Heart left ventricle (tissue), 16 donors: ENCODE results near the gene LNPEP. TPM values are rescaled to one million over a fixed set of nuclear protein-coding genes. Genes with fewer than 3 reads are reported as not detected.

ENCODE experiments used
- ATAC-seq, 4 donors: fragments of 200-7000 bp; cut with Tn5 transposase; one replicate each; pipeline ENCODE4 v1.9.1; 2020 to 2022; ENCODE audit warnings: moderate library complexity in 4 of 4, mild to moderate bottlenecking in 3 of 4, moderate number of reproducible peaks in 1 of 4
- DNase-seq, 5 donors: peaks; one replicate each; pipeline ENCODE4 v3.0.0-alpha.2; 2020
- H3K27ac ChIP-seq, 12 donors: fragments of 200-600 bp; sonication (generic) in 4 of 12; one replicate each; pipeline versions ENCODE4 v1.5.0 to v1.8.0; 2016 to 2022; ENCODE audit warnings: mild to moderate bottlenecking in 2 of 12
- H3K27me3 ChIP-seq, 9 donors: fragments of 200-600 bp; sonication (generic) in 2 of 9; one replicate each; pipeline versions ENCODE4 v1.5.1 to v1.8.0; 2016 to 2022; ENCODE audit warnings: mild to moderate bottlenecking in 3 of 9
- H3K36me3 ChIP-seq, 9 donors: fragments of 200-600 bp; sonication (generic) in 2 of 9; one replicate each; pipeline versions ENCODE4 v1.5.0 to v1.8.0; 2018 to 2022; ENCODE audit warnings: mild to moderate bottlenecking in 2 of 9
- H3K4me1 ChIP-seq, 12 donors: fragments of 200-600 bp; sonication (generic) in 4 of 12; one replicate each; pipeline versions ENCODE4 v1.5.0 to v1.8.0; 2016 to 2022; ENCODE audit warnings: mild to moderate bottlenecking in 3 of 12
- H3K4me3 ChIP-seq, 12 donors: fragments of 200-600 bp; sonication (generic) in 4 of 12; one replicate each; pipeline versions ENCODE4 v1.5.0 to v1.8.0; 2017 to 2022; ENCODE audit warnings: mild to moderate bottlenecking in 9 of 12, moderate library complexity in 4 of 12
- H3K9me3 ChIP-seq, 12 donors: fragments of 200-600 bp; sonication (generic) in 4 of 12; one replicate each; pipeline versions ENCODE4 v1.5.0 to v1.8.0; 2016 to 2022; ENCODE audit warnings: mild to moderate bottlenecking in 1 of 12
- CTCF ChIP-seq, 12 donors: fragments of 200-600 bp; sonication (generic) in 4 of 12; IDR thresholded peaks; one replicate each; pipeline versions ENCODE4 v1.5.0 to v1.8.0; 2018 to 2022; ENCODE audit warnings: antibody characterized with exemption in 12 of 12, mild to moderate bottlenecking in 5 of 12
- POLR2A ChIP-seq, 2 donors: fragments of 450-650 bp; IDR thresholded peaks; one replicate each; pipeline ENCODE4 v1.6.1; 2017; ENCODE audit warnings: antibody characterized with exemption in 2 of 2, mild to moderate bottlenecking in 2 of 2, moderate library complexity in 2 of 2
- WGBS, 4 donors: extraction: QIAGEN DNeasy Blood & Tissue Kit in 2 of 4; methylation state at CpG; one replicate each; pipeline versions ENCODE4 v1.1.5 to v1.1.7; 2013 to 2018; 5-methylcytosine and 5-hydroxymethylcytosine counted together
- intact Hi-C, 10 donors: fragments of 100-400 bp; cut with DNase I; formaldehyde crosslinking; loops; one replicate each; pipeline versions ENCODE4 v1.11.1 to v1.14.2; 2022
- polyA plus RNA-seq, 2 donors: library from polyadenylated mRNA; stranded (reverse); fragments of 200-250 nt; gene quantifications; one replicate each; pipeline ENCODE4 v1.2.3, GENCODE V29; 2013
- total RNA-seq, 9 donors: library from RNA; depleted of rRNA in 2 of 9; stranded (reverse); fragments of >200 nt in 2 of 9; fragmentation: NEBNext Ultra II Directional in 3 of 9; extraction: Animal tissue kit (Norgen Biotek cat#: 25700) in 3 of 9; gene quantifications; one replicate each; pipeline versions ENCODE4 v1.1.0 to v1.2.4, GENCODE V29; 2016 to 2023
- donor health status: ischemic (EF 13 %, LVEDD 7.1; RV severe dilation, severe dysfunction).
- donor health status: healthy with polysubstance abuse.
- donor health status: DM: no; HTN: yes; CAD: no.
- donor health status: DM: no; HTN: no; CAD: no.
- donor health status: ischemic (EF 25% LVEDD 6.9; RV normal size, moderate dysfunction).
- donor health status: ischemic (EF 25% LVEDD 5.7; RV mildly dilated, moderate dysfunction).
- donor health status: healthy.
- donor health status: DM: yes; HTN: yes; CAD: no.
- donor health status: ischemic (EF 35%, LVEDD 5.7; RV mildly dilated, moderate dysfunction).
- donor health status: nonischemic (EF 11% LVEDD 7.7; RV severe dilation, severe dysfunction).
- donor health status: DM: yes; HTN: yes; CAD: no.
- donor health status: PGD.
- donor health status: ischemic (EF 29% LVEDD 5.4; RV normal size, mild dysfunction).
- donor health status: nonischemic (EF 23%, LVEDD 6.1; RV moderate dilation, normal function).

The LNPEP gene
- total and polyA plus RNA-seq, 11 donors, result 8.6 to 82.2 (median 53.1) TPM

DNA sequence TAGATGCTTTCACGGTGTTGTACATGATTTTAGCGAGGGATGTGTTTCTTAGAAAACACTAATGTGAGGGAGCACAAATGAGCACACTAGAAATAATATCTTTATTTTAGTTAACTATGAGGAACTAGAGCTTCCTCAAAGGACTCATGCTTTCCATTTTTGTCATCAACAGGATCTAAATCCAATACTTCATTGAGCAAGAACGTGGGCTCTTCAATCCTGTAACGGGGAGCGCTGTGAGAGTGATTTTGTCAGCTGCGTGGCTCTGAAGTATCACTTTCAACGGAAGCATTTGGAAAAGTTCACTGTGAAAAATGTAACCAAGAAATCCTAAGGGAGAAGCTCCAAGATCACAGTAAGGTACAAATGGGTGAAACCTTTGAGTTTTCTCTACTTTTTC lies 113.3 kb downstream of the LNPEP start:
- TF ChIP-seq CTCF (IDR thresholded peaks at IDR 0.05), result no peak
- no peak for TF ChIP-seq POLR2A (IDR thresholded peaks at IDR 0.05)
- peaks cover 0 to 7% (median 0%) of the 10 kb centered on the region in 12 donors for H3K9me3 ChIP-seq
- DNase-seq, result no peak
- H3K36me3 ChIP-seq, result no peaks in the 10 kb centered on the region
- peaks cover 0 to 5% (median 0%) of the 10 kb centered on the region in 12 donors for H3K4me1 ChIP-seq
- no peak overlapping the region for H3K27ac ChIP-seq
- 80 to 89% (median 84%) methylated on average over 7 of the region's 7 CpGs for WGBS, 4 donors
- no peak for ATAC-seq
- H3K4me3 ChIP-seq, result no peak overlapping the region
- no peaks in the 10 kb centered on the region for H3K27me3 ChIP-seq
- intact Hi-C loops, result loop anchor here in 6 of 10 donors (5.0 to 10.0 kb wide), 2 partner anchors 93 to 96 kb away; partner anchors contain the start of gene LIX1 (in 6 of the 6)

GRCh38 chr5:97056263-97056662 lies 120.4 kb downstream of the LNPEP start:
- WGBS, 4 donors, result 93 to 96% (median 95%) methylated on average over 1 of the region's 1 CpG

DNA sequence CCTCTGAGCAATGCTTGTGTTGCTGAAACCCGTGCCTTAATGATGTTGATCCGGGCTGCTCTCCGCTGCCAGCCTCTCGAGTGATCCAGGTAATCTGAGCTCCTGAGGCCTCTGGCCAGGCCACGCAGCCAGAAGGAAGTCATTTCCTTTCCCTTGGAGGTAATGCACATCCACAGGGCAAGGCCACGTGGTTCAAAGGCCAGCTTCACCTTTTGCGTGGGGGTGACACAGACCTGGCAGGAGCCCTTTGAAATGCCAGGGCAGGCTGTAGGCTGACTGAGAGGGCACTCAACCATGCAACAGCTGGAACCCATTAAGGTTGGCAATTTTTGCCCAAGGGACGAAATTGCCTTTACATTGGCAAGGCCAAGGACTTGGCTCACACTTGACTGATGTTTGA lies 126.2 kb downstream of the LNPEP start:
- no peak for ATAC-seq
- H3K9me3 ChIP-seq, result peaks cover 0 to 22% (median 0%) of the 10 kb centered on the region in 12 donors
- TF ChIP-seq POLR2A (IDR thresholded peaks at IDR 0.05), result no peak
- TF ChIP-seq CTCF (IDR thresholded peaks at IDR 0.05), result no peak
- DNase-seq, result no peak
- H3K4me1 ChIP-seq, result no peaks in the 10 kb centered on the region
- no peak overlapping the region for H3K4me3 ChIP-seq
- no peak overlapping the region for H3K27ac ChIP-seq
- no peaks in the 10 kb centered on the region for H3K27me3 ChIP-seq
- H3K36me3 ChIP-seq, result no peaks in the 10 kb centered on the region
- WGBS, 4 donors, result 80 to 85% (median 84%) methylated on average over 6 to 8 of the region's 8 CpGs
- intact Hi-C loops, result no loop called here

More at GRCh38 chr5:97056263-97056662, 120.4 kb downstream of the LNPEP start:
- H3K27ac ChIP-seq, result no peak overlapping the region
- H3K27me3 ChIP-seq, result no peaks in the 10 kb centered on the region
- DNase-seq, result no peak
- intact Hi-C loops, result no loop called here
- no peaks in the 10 kb centered on the region for H3K36me3 ChIP-seq
- H3K4me3 ChIP-seq, result no peak overlapping the region
- peaks cover 0 to 27% (median 1%) of the 10 kb centered on the region in 12 donors for H3K9me3 ChIP-seq
- no peak for TF ChIP-seq CTCF (IDR thresholded peaks at IDR 0.05)
- no peak for TF ChIP-seq POLR2A (IDR thresholded peaks at IDR 0.05)
- no peaks in the 10 kb centered on the region for H3K4me1 ChIP-seq
- no peak for ATAC-seq

DNA sequence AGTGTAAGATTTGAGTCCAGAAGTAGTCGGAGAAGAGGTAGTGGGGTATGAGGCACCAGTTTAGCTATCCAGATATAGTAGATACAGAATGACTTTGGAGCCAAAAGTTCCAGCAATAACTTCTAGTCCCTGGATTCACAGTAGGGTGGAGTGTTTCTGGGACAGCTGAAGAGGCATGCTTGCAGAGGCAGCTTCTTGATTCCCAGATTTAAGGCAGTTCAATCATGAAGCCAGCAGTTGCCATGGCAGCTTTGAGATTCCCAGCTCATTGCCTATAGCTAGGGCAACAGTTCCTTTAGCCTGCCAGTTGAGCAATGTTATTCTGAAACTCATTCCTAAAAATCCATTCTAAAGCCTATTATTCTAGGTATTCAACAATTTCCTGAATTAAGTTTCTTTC lies 127.4 kb downstream of the LNPEP start:
- no peaks in the 10 kb centered on the region for H3K27me3 ChIP-seq
- DNase-seq, result no peak
- peaks cover 0 to 6% (median 0%) of the 10 kb centered on the region in 12 donors for H3K4me1 ChIP-seq
- H3K27ac ChIP-seq, result no peak overlapping the region
- intact Hi-C loops, result no loop called here
- peaks cover 0 to 18% (median 0%) of the 10 kb centered on the region in 12 donors for H3K9me3 ChIP-seq
- no peaks in the 10 kb centered on the region for H3K36me3 ChIP-seq
- TF ChIP-seq POLR2A (IDR thresholded peaks at IDR 0.05) (no peak), CTCF (IDR thresholded peaks at IDR 0.05) (no peak)
- H3K4me3 ChIP-seq, result no peak overlapping the region
- WGBS, 4 donors, result 79 to 95% (median 82%) methylated on average over 1 of the region's 1 CpG
- ATAC-seq, result no peak
